Neural progenitor cell (in vitro differentiated cells): Measurements from ENCODE around the gene ASCC2.
"Not testable (repeated sequence)": the region's sequence is repeated elsewhere in the genome, so short reads cannot be mapped to it uniquely, and the experiment has no call there.

Experiments used
- CTCF ChIP-seq: fragments of 200-600 bp; sonication (generic); IDR thresholded peaks from 2 replicates; pipeline ENCODE4 v1.5.1; 2017; ENCODE audit warnings: antibody characterized with exemption, mild to moderate bottlenecking
- EZH2 ChIP-seq: fragments of 200-600 bp; sonication (generic); IDR thresholded peaks from 2 replicates; pipeline ENCODE4 v1.6.1; 2017; ENCODE audit warnings: antibody characterized with exemption, mild to moderate bottlenecking, moderate library complexity
- EZH2phosphoT487 ChIP-seq: fragments of 200-600 bp; sonication (generic); IDR thresholded peaks from 2 replicates; pipeline ENCODE4 v1.6.1; 2017; ENCODE audit warnings: antibody characterized with exemption

GRCh38 chr22:29865572-29865971, 27.5 kb upstream of the ASCC2 start:
- TF ChIP-seq EZH2phosphoT487, EZH2, CTCF: not testable (repeated sequence)
